GM21529 (cell line): ENCODE data around the gene MAN1C1.

ENCODE experiments used
- ATAC-seq: cut with Tn5 transposase; IDR thresholded peaks from one replicate; pipeline ENCODE4 v1.9.1; 2021; ENCODE audit not compliant: unreplicated experiment

The MAN1C1 gene

DNA sequence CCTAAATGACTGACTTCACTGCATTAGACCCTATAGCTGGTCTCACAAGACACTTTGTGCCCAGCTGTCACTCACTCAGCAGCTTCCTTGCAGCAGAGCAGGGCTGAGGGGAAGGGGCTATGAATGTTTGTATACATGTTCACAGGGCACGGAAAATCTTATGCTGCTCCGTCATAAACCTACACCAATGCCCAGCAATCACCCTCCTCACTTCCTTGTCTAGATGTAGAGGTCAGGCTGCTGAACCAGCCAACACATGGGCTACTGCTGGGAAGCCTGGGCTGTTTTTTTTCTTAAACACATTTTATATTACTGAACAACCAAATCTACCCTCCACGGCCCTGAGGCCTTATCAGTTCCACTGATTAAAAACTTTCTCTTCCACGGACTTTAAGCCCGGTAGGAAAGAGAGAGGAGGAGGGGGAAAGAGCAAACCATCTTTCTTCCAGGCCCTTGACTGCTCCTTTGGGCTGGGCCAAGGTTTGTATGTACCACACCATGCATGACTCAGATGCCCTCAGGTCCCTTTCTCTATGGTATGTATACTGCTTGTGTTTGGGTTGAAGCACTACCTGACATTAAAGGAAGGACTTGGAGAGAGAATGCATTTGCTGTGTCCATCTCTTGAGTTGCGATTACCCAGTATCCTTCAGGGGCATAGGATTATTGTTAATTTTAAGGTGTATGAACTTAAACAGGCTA, 215.9 kb downstream of the MAN1C1 start:
- no peak for ATAC-seq

DNA sequence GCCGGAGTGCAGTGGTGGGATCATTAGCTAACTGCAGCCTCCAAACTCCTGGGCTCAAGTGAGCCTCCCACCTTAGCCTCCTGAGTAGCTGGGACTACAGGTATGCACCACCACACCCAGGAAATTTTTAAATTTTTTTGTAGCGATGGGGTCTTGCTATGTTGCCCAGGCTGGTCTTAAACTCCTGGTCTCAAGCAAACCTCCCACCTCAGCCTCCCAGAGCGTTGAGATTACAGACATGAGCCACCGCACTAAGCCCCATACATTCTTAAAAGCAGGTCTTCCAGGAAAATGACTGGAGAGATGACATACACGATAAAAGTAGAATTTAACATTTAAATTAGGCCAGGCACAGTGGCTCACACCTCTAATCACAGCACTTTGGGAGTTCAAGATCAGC, 216.6 kb downstream of the MAN1C1 start:
- no peak for ATAC-seq
